Skin epidermis (tissue), 12 donors: ENCODE measurements around the gene ZNF497.
"Not testable (repeated sequence)": the region's sequence is repeated elsewhere in the genome, so short reads cannot be mapped to it uniquely, and the experiment has no call there.

ENCODE experiments used
- H3K27ac ChIP-seq, 21 experiments: fragments of 200-600 bp; sonication (generic) in 11 of 21; one replicate each; pipeline ENCODE4 v1.5.0; 2020; ENCODE audit warnings: mild to moderate bottlenecking in 3 of 21, inconsistent platforms in 2 of 21, moderate library complexity in 2 of 21
- H3K4me3 ChIP-seq, 7 experiments: fragments of 200-600 bp; sonication (generic) in 2 of 7; one replicate each; pipeline ENCODE4 v1.5.0; 2020; ENCODE audit warnings: inconsistent platforms in 2 of 7, mild to moderate bottlenecking in 2 of 7, moderate library complexity in 1 of 7

The ZNF497 gene

DNA sequence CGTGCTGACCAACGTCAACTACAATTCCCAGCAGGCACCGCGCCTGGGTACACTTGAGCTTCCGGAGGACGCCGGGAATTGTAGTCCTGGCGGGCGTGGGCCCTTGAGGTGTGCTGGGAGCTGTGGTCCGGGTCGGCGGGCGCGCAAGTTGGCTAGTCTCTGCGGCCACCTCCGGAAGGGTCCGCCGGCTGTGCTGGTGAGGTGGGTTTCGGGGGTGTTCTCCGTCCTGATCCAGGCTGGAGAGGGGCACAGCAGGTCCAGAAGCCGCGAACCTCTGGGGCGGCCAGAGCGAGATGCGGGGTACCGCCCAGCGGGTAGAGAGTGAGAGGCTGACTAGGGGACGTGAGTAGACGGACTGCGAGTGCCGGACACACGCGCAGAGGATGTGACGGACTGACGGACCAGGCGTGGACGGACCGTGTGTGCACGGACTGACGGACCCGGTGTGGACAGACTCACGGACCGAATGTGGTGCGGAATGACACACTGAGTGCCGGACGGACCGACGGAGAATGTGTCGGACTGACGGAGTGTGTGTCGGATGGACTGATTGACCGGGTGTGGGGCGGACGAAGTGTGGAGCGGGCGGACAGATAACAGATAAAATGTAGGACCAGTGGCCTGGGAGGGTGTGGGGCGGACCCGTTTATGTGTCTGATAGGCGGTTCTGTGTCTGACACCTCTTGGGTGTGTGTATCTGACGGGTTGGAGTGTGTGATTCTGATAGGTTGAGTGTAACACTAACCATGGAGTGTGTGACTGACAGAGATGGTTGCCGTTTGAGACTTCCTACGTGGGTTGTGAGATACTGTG is 35.4 kb downstream of the ZNF497 start, which contains the start of gene ZSCAN22:
ZSCAN22 (plus strand) TSS at position 81 of the 813 bp plus-strand sequence. CDS start 7,809 bp downstream, outside the sequence.
- H3K27ac ChIP-seq, result peak within 1 kb of the TSS; percentile 73 to 94 (median 87)
- H3K4me3 ChIP-seq, result peak within 1 kb of the TSS; percentile 67 to 84 (median 77)

GRCh38 chr19:58326501-58326913 is 36.0 kb downstream of the ZNF497 start:
- H3K27ac ChIP-seq, result peak overlapping the region in 20 of 21 experiments; percentile 76 to 94 (median 87)
- peak overlapping the region; percentile 67 to 84 (median 77) for H3K4me3 ChIP-seq

DNA sequence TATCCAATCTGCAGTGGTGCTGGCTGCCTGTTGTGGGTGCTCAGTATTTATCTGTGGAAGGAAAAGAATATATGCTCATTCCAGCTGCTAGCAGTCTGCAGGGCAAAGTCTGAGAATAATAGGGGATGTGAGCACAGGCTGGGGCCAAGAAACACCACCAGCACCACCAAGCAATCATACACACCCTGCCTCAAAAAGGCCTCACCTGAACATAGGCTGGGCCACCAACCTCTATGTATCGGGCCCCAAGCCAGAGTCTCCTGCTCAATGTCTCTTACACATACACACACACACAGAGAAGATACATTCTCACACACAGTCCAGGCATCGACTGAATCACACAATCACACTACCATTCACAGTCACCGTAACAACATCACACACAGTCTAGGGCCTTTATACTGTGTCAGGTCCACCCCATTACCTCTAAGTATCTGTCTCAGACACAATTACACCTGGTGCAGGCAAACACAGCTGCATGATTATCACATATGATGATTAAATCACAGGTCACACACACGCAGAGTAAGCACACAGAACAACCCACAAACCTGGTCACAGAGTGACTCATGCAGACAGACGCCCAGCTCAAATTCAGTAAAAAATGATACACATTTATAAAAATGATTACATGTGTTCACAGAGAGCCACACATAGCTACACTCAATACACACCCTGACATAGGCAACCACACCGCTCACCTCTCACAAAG is 37.1 kb downstream of the ZNF497 start:
- peak overlapping the region in 3 of 7 experiments; percentile 77 to 84 (median 77) for H3K4me3 ChIP-seq
- peak overlapping the region in 9 of 21 experiments; percentile 76 to 90 (median 88) for H3K27ac ChIP-seq

- Histone ChIP-seq H3K27ac (peak overlapping the region in 3 of 21 experiments; percentile 23 to 42 (median 26)), H3K4me3 (no peak overlapping the region)
Observed at GRCh38 chr19:58319241-58319640, 43.3 kb downstream of the ZNF497 start.

- no peak overlapping the region for H3K4me3 ChIP-seq
- no peak overlapping the region for H3K27ac ChIP-seq
Observed at GRCh38 chr19:58318297-58318696, 44.3 kb downstream of the ZNF497 start.

DNA sequence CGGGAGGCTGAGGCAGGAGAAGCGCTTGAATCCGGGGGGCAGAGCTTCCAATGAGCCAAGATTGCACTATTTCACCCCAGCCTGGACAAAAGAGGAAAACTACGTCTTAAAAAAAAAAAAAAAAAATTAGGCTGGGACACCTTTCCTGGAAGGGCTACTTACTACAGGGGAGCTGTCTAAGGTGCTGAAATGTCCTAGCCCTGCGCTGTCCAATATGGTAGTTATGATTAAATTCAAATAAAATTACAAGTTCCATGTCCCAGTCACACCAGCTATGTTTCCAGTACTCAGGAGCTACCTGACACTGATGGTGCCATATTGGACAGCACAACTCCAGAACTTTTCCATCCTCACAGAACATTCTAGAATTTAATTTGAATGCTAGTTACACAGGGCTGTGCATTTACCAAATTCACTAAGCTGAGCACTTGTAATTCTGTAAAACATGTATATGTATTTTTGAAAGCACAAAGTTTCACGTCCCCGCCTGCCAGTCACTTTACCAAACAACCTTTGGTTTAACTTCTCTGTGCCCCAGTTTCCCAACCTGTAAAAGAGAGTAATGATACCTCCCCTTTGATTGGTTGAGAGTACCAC is 45.0 kb downstream of the ZNF497 start:
- Histone ChIP-seq H3K4me3 (no peak overlapping the region), H3K27ac (no peak overlapping the region)

DNA sequence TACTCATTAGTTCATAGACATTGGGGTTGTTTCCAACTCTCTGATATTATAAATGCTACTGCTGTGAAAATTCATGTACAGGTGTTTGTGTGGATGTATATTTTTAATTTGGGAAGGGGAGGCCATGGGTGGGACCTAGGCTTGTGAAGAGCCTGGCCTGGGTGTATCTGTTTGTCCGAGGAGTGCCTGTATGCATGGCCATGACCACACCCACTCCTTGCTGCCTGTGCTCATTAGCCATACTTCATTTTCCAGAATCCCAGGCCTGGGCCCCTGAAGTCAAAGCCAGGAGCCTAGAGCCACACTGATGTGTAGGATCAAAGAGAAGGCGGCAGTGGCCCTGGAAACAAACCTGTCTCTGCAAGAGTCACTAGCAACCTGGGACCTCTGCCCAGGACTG is 47.0 kb downstream of the ZNF497 start:
- Histone ChIP-seq H3K4me3 (no peak overlapping the region), H3K27ac (no peak overlapping the region)

DNA sequence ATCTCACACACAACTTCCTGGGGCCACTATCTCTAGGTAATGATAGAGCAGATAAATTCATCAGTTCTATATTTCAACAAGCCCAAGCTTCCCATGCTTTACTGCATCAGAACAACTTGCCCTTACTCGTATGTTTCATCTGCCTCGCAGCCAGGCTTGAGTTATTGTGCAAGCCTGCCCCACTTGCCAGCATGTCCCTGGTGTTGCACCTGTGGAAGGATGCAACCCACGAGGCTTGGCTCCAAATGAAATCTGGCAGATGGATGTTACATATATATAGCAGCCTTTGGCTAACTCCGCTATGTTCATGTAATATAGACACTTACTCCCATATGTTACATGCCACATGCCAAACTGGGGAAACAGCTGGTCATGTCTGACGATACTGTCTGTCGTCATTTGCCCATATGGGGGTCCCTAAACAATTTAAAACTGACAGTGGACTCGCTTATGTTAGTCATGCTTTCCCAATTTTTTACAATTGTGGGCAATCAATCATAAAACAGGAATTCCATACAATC is 51.1 kb downstream of the ZNF497 start:
- H3K4me3 ChIP-seq, result no peak overlapping the region
- no peak overlapping the region for H3K27ac ChIP-seq

GRCh38 chr19:58310685-58311084 is 51.9 kb downstream of the ZNF497 start:
- H3K4me3 ChIP-seq, H3K27ac ChIP-seq: not testable (repeated sequence)

DNA sequence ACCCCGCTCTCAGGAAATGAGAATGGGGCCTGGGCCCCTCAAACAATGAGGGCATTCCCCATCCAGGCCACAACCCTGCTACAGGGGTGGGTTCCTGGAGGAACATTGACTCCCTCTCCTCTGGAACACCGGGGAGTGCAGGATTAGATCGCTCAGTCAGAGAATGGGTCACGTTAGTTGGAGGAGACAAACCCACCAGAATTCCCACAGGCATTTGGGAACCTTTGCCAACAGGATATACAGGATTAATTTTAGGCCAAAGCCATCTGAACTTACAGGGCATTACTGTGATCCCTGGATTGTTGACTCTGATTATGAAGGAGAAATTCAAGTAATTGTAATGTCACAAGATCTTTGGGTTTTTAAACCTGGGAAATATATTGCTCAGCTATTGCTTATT is 54.8 kb downstream of the ZNF497 start:
- H3K4me3 ChIP-seq, result no peak overlapping the region
- no peak overlapping the region for H3K27ac ChIP-seq

DNA sequence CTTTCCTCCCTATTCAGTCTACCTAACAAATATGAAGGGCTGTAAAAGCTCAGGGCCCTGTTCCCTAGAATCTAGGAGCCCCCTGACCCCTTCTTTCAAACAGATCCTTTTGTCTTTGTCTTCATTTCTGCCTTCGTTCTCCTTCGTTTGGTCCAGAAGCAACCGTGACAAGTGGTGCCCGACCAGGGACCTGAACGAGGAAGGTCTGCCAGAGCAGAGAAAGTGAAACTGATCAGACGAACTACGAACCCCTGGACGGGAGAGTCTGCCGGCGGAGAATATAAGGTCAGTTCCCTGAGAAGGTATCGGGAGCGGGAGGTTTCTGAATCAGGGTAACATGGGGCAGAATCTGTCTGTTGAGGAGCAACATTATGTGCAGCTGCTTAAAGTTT is 56.6 kb downstream of the ZNF497 start:
- peak overlapping the region; percentile 50 to 91 (median 80) for H3K4me3 ChIP-seq
- peak overlapping the region in 20 of 21 experiments; percentile 13 to 96 (median 88) for H3K27ac ChIP-seq

DNA sequence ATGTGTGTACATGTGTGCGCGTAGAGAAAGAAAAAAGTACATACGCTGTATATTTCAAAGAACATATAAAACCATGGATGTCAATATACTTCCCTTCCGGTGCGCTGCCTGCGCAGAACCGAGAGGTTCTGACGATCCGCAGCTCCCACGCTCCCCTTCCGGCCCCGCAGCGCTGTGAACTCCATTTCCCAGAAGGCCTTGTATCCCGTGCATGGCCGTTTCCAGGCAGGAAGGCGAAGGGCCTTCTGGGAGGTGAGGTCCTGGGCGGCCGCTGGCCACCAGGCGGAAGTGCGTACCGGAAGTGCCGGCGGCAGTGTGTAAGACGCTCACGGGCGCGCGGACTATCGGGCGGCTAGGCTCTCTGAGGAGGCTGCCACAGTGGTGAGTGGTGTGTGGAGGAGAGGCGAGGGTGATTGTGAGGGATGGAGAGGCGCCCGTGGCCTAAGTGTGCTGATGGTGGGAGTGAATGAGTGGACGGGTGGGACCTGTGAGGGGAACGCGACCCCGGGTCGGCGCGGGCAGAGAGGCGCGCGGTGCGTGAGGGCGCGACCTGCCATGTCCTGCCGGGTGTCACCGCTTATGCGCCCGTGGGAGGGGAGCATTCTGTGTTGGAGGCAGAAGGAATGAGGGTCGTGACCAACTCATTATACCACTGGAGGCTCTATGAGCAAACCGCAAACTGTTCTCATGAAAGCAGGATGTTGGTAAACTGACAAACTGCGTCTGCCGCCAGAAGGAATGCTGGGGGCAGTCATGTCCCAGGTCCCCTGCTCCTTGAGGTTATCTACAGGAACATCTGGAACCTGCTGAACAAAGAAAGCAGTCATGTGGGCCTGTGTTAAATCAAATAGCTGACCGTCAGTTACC is 57.3 kb downstream of the ZNF497 start, which contains the start of gene ERVK3-1:
ERVK3-1 (plus strand) TSS at position 313 of the 867 bp plus-strand sequence. CDS start 6,792 bp downstream, outside the sequence.
- Histone ChIP-seq H3K4me3 (peak within 1 kb of the TSS; percentile 50 to 91 (median 80)), H3K27ac (peak within 1 kb of the TSS; percentile 13 to 96 (median 88))

DNA sequence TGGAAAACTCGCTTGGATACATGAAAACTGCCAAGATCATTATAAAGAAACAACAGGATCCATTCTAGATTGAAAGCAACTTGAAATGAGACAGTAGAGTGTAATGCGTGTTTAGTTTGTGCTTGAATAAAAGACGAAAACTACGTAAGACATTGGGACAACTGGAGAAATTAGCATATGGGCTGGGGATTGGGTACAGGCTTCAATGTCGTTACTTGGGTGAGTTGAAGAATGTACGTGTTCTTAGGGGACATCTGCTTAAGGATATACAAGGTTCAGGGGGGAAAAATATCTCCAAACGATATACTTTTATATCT is 57.8 kb downstream of the ZNF497 start:
- Histone ChIP-seq H3K4me3 (peak overlapping the region; percentile 50 to 91 (median 80)), H3K27ac (peak overlapping the region in 19 of 21 experiments; percentile 13 to 96 (median 84))
